IMR-90 (cell line): Measurements from ENCODE around the gene RPP25. TPM values are rescaled to one million over a fixed set of nuclear protein-coding genes. Genes with fewer than 3 reads are reported as not detected.
A peak's percentile ranks its signal among the peaks of the same experiment; 100 is the strongest.

Experiments used
- ATAC-seq: fragments of 200-7000 bp; cut with Tn5 transposase; 2 replicates; pipeline ENCODE4 v1.9.1; 2020; ENCODE audit warnings: low read depth, mild to moderate bottlenecking, moderate library complexity
- BruUV-seq: library from RNA; stranded (reverse); fragments of 400-500 nt; replicated peaks from 2 replicates; lab custom pipeline; 2021; lab: Mats Ljungman, UMichigan
- CTCF ChIA-PET: fragments of 300-600 bp; formaldehyde crosslinking; extraction: SDS; loops from one replicate; lab custom pipeline; 2021; ENCODE audit warnings: antibody characterized with exemption; lab: Yijun Ruan, JAX
- POLR2A ChIA-PET: fragments of 300-600 bp; sonication (Branson Sonifier 250); formaldehyde crosslinking; loops from one replicate; lab custom pipeline; 2022; ENCODE audit warnings: antibody characterized with exemption; ENCODE audit not compliant: unreplicated experiment; lab: Charles Lee
- DNase-seq: peaks from one replicate; pipeline ENCODE4 v3.0.0; 2013
- H2AFZ ChIP-seq: replicated peaks from 2 replicates; pipeline ENCODE3; 2013; ENCODE audit warnings: low read length, mild to moderate bottlenecking; ENCODE audit not compliant: poor library complexity
- H2AK5ac ChIP-seq: 2 replicates; pipeline ENCODE4 v1.6.1; 2013; ENCODE audit warnings: low read depth, low read length, inconsistent platforms
- H2AK9ac ChIP-seq: replicated peaks from 2 replicates; pipeline ENCODE3; 2013; ENCODE audit warnings: mild to moderate bottlenecking, low read depth, low read length, moderate library complexity; ENCODE audit not compliant: poor library complexity
- H2BK120ac ChIP-seq: 2 replicates; pipeline ENCODE4 v1.6.1; 2013; ENCODE audit warnings: low read depth, low read length, inconsistent platforms
- H2BK15ac ChIP-seq: 3 replicates; pipeline ENCODE4 v1.6.1; 2013; ENCODE audit warnings: low read depth, low read length, inconsistent platforms
- H2BK20ac ChIP-seq: 2 replicates; pipeline ENCODE4 v1.6.1; 2013; ENCODE audit warnings: low read depth, mild to moderate bottlenecking, inconsistent platforms, low read length, moderate library complexity
- H2BK5ac ChIP-seq: 2 replicates; pipeline ENCODE4 v1.6.1; 2013; ENCODE audit warnings: mild to moderate bottlenecking, low read depth, low read length, inconsistent platforms; ENCODE audit not compliant: poor library complexity, severe bottlenecking
- H3K14ac ChIP-seq: replicated peaks from 2 replicates; pipeline ENCODE4 v1.6.1; 2013; ENCODE audit warnings: low read depth, low read length, inconsistent platforms
- H3K18ac ChIP-seq: 2 replicates; pipeline ENCODE4 v1.6.1; 2013; ENCODE audit warnings: low read depth, low read length, control low read depth
- H3K23ac ChIP-seq: 2 replicates; pipeline ENCODE4 v1.6.1; 2013; ENCODE audit warnings: low read depth, low read length, inconsistent platforms
- H3K27ac ChIP-seq: 2 replicates; pipeline ENCODE4 v1.5.1; 2013; ENCODE audit warnings: mild to moderate bottlenecking, control low read depth, low read length; ENCODE audit not compliant: insufficient read depth
- H3K27me3 ChIP-seq: 2 replicates; pipeline ENCODE4 v1.6.1; 2013; ENCODE audit warnings: low read length; ENCODE audit not compliant: control insufficient read depth, insufficient read depth
- H3K36me3 ChIP-seq: 2 replicates; pipeline ENCODE4 v1.6.1; 2013; ENCODE audit warnings: low read length, mixed read lengths; ENCODE audit not compliant: control insufficient read depth, insufficient read depth
- H3K4ac ChIP-seq: 2 replicates; pipeline ENCODE4 v1.6.1; 2013; ENCODE audit warnings: low read depth, low read length, inconsistent platforms
- H3K4me1 ChIP-seq: 2 replicates; pipeline ENCODE4 v1.6.1; 2013; ENCODE audit warnings: low read length, mixed read lengths; ENCODE audit not compliant: control insufficient read depth, insufficient read depth
- H3K4me2 ChIP-seq: 2 replicates; pipeline ENCODE4 v1.6.1; 2013; ENCODE audit warnings: low read depth, mild to moderate bottlenecking, control low read depth, low read length, moderate library complexity
- H3K4me3 ChIP-seq: 2 replicates; pipeline ENCODE4 v1.5.1; 2013; ENCODE audit warnings: low read depth, mild to moderate bottlenecking, control low read depth, low read length, moderate library complexity; ENCODE audit not compliant: insufficient read depth
- H3K56ac ChIP-seq: 2 replicates; pipeline ENCODE4 v1.6.1; 2013; ENCODE audit warnings: low read length, inconsistent platforms; ENCODE audit not compliant: insufficient read depth; ENCODE audit errors: extremely low read depth
- H3K79me1 ChIP-seq, 2 experiments: 2 replicates each; pipeline ENCODE4 v1.6.1; 2013; ENCODE audit warnings: low read length in 2 of 2, inconsistent platforms in 1 of 2, low read depth in 1 of 2
- H3K9ac ChIP-seq: 2 replicates; pipeline ENCODE4 v1.6.1; 2013; ENCODE audit warnings: low read depth, low read length, control low read depth
- H3K9me1 ChIP-seq: 2 replicates; pipeline ENCODE4 v1.6.1; 2013; ENCODE audit warnings: low read length, inconsistent platforms; ENCODE audit not compliant: insufficient read depth
- H3K9me3 ChIP-seq: 2 replicates; pipeline ENCODE4 v1.6.1; 2013; ENCODE audit warnings: low read length; ENCODE audit not compliant: control insufficient read depth, insufficient read depth
- H4K20me1 ChIP-seq: 2 replicates; pipeline ENCODE4 v1.6.1; 2013; ENCODE audit warnings: low read length, inconsistent platforms; ENCODE audit not compliant: insufficient read depth
- H4K5ac ChIP-seq: 2 replicates; pipeline ENCODE4 v1.6.1; 2013; ENCODE audit warnings: mild to moderate bottlenecking, low read depth, low read length, control low read depth
- H4K8ac ChIP-seq, 2 experiments: 2 replicates each; pipeline ENCODE4 v1.6.1; 2013; ENCODE audit warnings: low read depth in 2 of 2, low read length in 2 of 2, control low read depth in 1 of 2, inconsistent platforms in 1 of 2
- H4K91ac ChIP-seq: 2 replicates; pipeline ENCODE4 v1.6.1; 2013; ENCODE audit warnings: low read depth, low read length, inconsistent platforms; ENCODE audit not compliant: insufficient read depth
- BHLHE40 ChIP-seq: fragments of 150-350 bp; IDR thresholded peaks from 2 replicates; pipeline ENCODE4 v1.6.1; 2016; ENCODE audit warnings: mild to moderate bottlenecking, low read depth, low read length
- CHD1 ChIP-seq: IDR thresholded peaks from 2 replicates; pipeline ENCODE4 v1.6.1; 2012; ENCODE audit warnings: low read depth, low read length, improper control_type of control experiment
- FOS ChIP-seq: fragments of 150-350 bp; IDR thresholded peaks from 2 replicates; pipeline ENCODE4 v1.6.1; 2016; ENCODE audit warnings: low read depth, low read length
- MXI1 ChIP-seq: IDR thresholded peaks from 2 replicates; pipeline ENCODE4 v1.6.1; 2012; ENCODE audit warnings: low read depth, mild to moderate bottlenecking, low read length, moderate library complexity, borderline replicate concordance
- NFE2L2 ChIP-seq: fragments of 150-350 bp; IDR thresholded peaks from 2 replicates; pipeline ENCODE4 v1.6.1; 2016; ENCODE audit warnings: low read depth, mild to moderate bottlenecking, low read length
- POLR2A ChIP-seq: IDR thresholded peaks from 2 replicates; pipeline ENCODE4 v1.6.1; 2012; ENCODE audit warnings: mild to moderate bottlenecking, low read depth, low read length
- RAD21 ChIP-seq: IDR thresholded peaks from 2 replicates; pipeline ENCODE4 v1.6.1; 2012; ENCODE audit warnings: low read length, improper control_type of control experiment
- RFX5 ChIP-seq: IDR thresholded peaks from 2 replicates; pipeline ENCODE4 v1.8.0; 2012; ENCODE audit warnings: low read depth, mild to moderate bottlenecking, low read length, moderate library complexity
- SMC3 ChIP-seq: fragments of 150-350 bp; IDR thresholded peaks from 2 replicates; pipeline ENCODE4 v1.6.1; 2016; ENCODE audit warnings: low read depth, mild to moderate bottlenecking, antibody characterized with exemption, low read length, moderate library complexity
- WGBS, 2 experiments: methylation state at CpG; one replicate each; pipeline versions ENCODE4 v1.1.5 to v1.1.7; 2013; ENCODE audit warnings: missing lambda C conversion rate in 2 of 2; ENCODE audit not compliant: insufficient read length in 1 of 2; ENCODE audit errors: extremely low coverage in 2 of 2; 5-methylcytosine and 5-hydroxymethylcytosine counted together
- dilution Hi-C: fragments of 300-500 bp; cut with HindIII; formaldehyde crosslinking; loops from one replicate; pipeline ENCODE4 v1.14.3; 2018; ENCODE audit warnings: low sequenced_read_pairs; ENCODE audit not compliant: unreplicated experiment
- in situ Hi-C: fragments of 300-500 bp; cut with MboI; formaldehyde crosslinking; loops from 3 replicates; pipeline ENCODE4 v1.14.3; 2019; ENCODE audit warnings: low sequenced_read_pairs, inconsistent platforms, mixed read lengths
- intact Hi-C: fragments of 100-400 bp; cut with micrococcal nuclease; formaldehyde crosslinking; loops from 2 replicates; pipeline ENCODE4 v1.10.0; 2022
- polyA plus RNA-seq, 3 experiments: library from polyadenylated mRNA; depleted of rRNA; stranded (reverse); fragments of >200 nt; gene quantifications; 2 replicates each; pipeline ENCODE4 v1.2.3, GENCODE V29; 2012; ENCODE audit warnings: low replicate concordance in 1 of 3
- total RNA-seq: library from RNA; depleted of rRNA; stranded (reverse); fragments of >200 nt; gene quantifications from 2 replicates; pipeline ENCODE4 v1.2.3, GENCODE V29; 2012
- TF ChIP-seq, protein P1 (sequence below): conservative IDR thresholded peaks from 2 replicates; pipeline ENCODE4 v1.5.1; 2012; ENCODE audit warnings: mild to moderate bottlenecking, low read depth, low read length, improper control_type of control experiment
- TF ChIP-seq, protein P2 (sequence below): fragments of 150-350 bp; IDR thresholded peaks from 2 replicates; pipeline ENCODE4 v1.6.1; 2016; ENCODE audit warnings: low read depth, mild to moderate bottlenecking, low read length, moderate library complexity, borderline replicate concordance
- TF ChIP-seq, protein P3 (sequence below): fragments of 150-350 bp; IDR thresholded peaks from 2 replicates; pipeline ENCODE4 v1.6.1; 2017; ENCODE audit warnings: mild to moderate bottlenecking, antibody characterized with exemption, low read length, low read depth

RPP25 gene
- total and polyA plus RNA-seq, 2 of the 4 experiments (the other 2 are of a cell fraction) = 0.18 to 0.38 TPM

DNA sequence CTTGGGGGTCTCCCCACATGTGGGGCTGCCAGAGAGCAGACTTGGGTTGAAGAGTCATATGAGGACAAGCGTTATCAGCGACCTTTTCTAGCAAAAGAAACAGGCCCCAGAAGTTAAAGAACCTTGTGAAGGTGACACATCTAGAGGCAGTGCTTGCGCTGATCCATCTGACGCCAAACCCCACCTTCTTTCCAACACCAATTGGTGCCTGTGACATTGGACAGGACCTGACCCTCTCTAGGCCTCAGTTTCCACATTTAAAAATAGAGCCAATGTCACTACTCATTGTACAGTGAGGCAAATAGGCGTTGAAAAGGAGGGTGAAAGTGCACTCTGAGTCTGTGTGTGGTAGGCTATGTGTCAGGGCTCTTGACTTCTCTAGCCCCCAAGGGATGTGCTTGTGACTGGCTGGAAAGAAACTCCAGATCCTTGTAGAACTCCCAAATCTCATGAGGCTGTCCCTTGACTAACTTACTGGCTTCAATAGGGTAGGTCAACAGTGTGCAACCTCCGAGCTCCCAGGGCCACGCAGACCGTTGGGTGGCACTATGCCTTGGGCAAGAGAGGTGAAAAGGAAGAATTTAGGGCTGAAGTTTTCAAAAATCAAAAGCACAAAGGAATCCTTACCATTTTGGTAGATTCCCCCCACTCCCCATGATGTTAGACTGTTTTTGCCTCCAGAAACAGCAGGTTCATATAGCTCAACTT is 49.3 kb downstream of the RPP25 start:
- peaks cover 10% of the 10 kb centered on the region for H4K20me1 ChIP-seq
- CTCF ChIA-PET = no interaction called here
- H3K27me3 ChIP-seq = no peaks in the 10 kb centered on the region
- H2AFZ ChIP-seq = peak overlapping the region; percentile 97
- WGBS, 2 experiments = no CpG with 5 or more reads among the region's 8 CpGs
- H3K4me2 ChIP-seq = peak overlapping the region; percentile 85
- peaks cover 22% of the 10 kb centered on the region for H3K36me3 ChIP-seq
- H3K9ac ChIP-seq = peak overlapping the region; percentile 97
- peak overlapping the region; percentile 89 for H3K56ac ChIP-seq
- H4K5ac ChIP-seq = peak overlapping the region; percentile 99
- peak overlapping the region; percentile 92; the same call in 1 of the 2 replicates for H3K18ac ChIP-seq
- H2BK5ac ChIP-seq = peak overlapping the region; percentile 77
- DNase-seq (no peak), ATAC-seq (peak; percentile 5)
- H3K79me1 ChIP-seq = peaks cover 23 to 45% of the 10 kb centered on the region in 2 experiments
- POLR2A ChIA-PET = interaction anchor here (0.6 kb wide), 1 partner anchor 11 kb away, joined by 3 read pairs; no protein-coding TSS in a partner anchor
- no TSS peak for BruUV-seq
- peak overlapping the region; percentile 55; the same call in 1 of the 3 replicates for H2BK15ac ChIP-seq
- peak overlapping the region; percentile 89 for H3K4me3 ChIP-seq
- peak overlapping the region; percentile 85 for H2BK120ac ChIP-seq
- H2AK9ac ChIP-seq = peak overlapping the region; percentile 86
- H2AK5ac ChIP-seq = peak overlapping the region; percentile 22; the same call in 1 of the 2 replicates
- H3K9me1 ChIP-seq = peaks cover 4% of the 10 kb centered on the region
- peaks cover 11% of the 10 kb centered on the region for H3K4me1 ChIP-seq
- in situ Hi-C loops (no loop called here), dilution Hi-C loops (no loop called here), intact Hi-C loops (loop anchor here (5.0 kb wide), 1 partner anchor 65 kb away; the partner anchor contains the start of gene ULK3)
- 0 out of 2 replicates have a peak overlapping the region, but pooled peaks have one; percentile 67 for H2BK20ac ChIP-seq
- peak overlapping the region; percentile 95 for H3K23ac ChIP-seq
- H4K91ac ChIP-seq = peak overlapping the region; percentile 95
- H3K4ac ChIP-seq = peak overlapping the region; percentile 100
- no peaks in the 10 kb centered on the region for H3K9me3 ChIP-seq
- TF ChIP-seq SMC3 (no peak), NFE2L2 (no peak), RFX5 (no peak), BHLHE40 (no peak), POLR2A (no peak), RAD21 (no peak), MXI1 (no peak), FOS (no peak), CHD1 (no peak)
- TF ChIP-seq, protein P1, sequence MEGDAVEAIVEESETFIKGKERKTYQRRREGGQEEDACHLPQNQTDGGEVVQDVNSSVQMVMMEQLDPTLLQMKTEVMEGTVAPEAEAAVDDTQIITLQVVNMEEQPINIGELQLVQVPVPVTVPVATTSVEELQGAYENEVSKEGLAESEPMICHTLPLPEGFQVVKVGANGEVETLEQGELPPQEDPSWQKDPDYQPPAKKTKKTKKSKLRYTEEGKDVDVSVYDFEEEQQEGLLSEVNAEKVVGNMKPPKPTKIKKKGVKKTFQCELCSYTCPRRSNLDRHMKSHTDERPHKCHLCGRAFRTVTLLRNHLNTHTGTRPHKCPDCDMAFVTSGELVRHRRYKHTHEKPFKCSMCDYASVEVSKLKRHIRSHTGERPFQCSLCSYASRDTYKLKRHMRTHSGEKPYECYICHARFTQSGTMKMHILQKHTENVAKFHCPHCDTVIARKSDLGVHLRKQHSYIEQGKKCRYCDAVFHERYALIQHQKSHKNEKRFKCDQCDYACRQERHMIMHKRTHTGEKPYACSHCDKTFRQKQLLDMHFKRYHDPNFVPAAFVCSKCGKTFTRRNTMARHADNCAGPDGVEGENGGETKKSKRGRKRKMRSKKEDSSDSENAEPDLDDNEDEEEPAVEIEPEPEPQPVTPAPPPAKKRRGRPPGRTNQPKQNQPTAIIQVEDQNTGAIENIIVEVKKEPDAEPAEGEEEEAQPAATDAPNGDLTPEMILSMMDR = no peak
- TF ChIP-seq, protein P2, sequence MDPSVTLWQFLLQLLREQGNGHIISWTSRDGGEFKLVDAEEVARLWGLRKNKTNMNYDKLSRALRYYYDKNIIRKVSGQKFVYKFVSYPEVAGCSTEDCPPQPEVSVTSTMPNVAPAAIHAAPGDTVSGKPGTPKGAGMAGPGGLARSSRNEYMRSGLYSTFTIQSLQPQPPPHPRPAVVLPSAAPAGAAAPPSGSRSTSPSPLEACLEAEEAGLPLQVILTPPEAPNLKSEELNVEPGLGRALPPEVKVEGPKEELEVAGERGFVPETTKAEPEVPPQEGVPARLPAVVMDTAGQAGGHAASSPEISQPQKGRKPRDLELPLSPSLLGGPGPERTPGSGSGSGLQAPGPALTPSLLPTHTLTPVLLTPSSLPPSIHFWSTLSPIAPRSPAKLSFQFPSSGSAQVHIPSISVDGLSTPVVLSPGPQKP = no peak
- TF ChIP-seq, protein P3, sequence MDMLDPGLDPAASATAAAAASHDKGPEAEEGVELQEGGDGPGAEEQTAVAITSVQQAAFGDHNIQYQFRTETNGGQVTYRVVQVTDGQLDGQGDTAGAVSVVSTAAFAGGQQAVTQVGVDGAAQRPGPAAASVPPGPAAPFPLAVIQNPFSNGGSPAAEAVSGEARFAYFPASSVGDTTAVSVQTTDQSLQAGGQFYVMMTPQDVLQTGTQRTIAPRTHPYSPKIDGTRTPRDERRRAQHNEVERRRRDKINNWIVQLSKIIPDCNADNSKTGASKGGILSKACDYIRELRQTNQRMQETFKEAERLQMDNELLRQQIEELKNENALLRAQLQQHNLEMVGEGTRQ = no peak
- H3K14ac ChIP-seq = peak overlapping the region; percentile 100
- peak overlapping the region; percentile 96 to 100 for H4K8ac ChIP-seq
- H3K27ac ChIP-seq = peak overlapping the region; percentile 90
